K562 (cell line): ENCODE results near the gene MYO1D. TPM values are rescaled to one million over a fixed set of nuclear protein-coding genes. Genes with fewer than 3 reads are reported as not detected.

Experiments
- ATAC-seq: fragments of 200-7000 bp; cut with Tn5 transposase; 3 replicates; pipeline ENCODE4 v1.9.1; 2020; ENCODE audit warnings: moderate library complexity
- BruUV-seq: library from RNA; stranded (reverse); fragments of 400-500 nt; replicated peaks from 2 replicates; lab custom pipeline; 2021; lab: Mats Ljungman, UMichigan
- CTCF ChIA-PET: fragments of 300-600 bp; formaldehyde crosslinking; extraction: SDS; loops from one replicate; lab custom pipeline; 2021; ENCODE audit warnings: low intra/inter-chr PET ratio; lab: Yijun Ruan, JAX
- POLR2A ChIA-PET: fragments of 300-600, 350-650 bp; sonication (Branson Sonifier 250); formaldehyde crosslinking; extraction: SDS; loops from one replicate; lab custom pipeline; 2021; ENCODE audit warnings: antibody characterized with exemption, inconsistent platforms; lab: Yijun Ruan, JAX
- DNase-seq, 4 experiments: peaks; one replicate each; pipeline versions ENCODE4 v3.0.0 to v3.0.0-alpha.2; 2011 to 2018; ENCODE audit warnings: low spot score in 3 of 4, mixed read lengths in 3 of 4; ENCODE audit errors: extremely low read depth in 1 of 4
- FAIRE-seq: peaks from 2 replicates; lab custom pipeline; 2011; peaks lifted over from hg19 to GRCh38; lab: Jason Lieb, UNC
- H2AFZ ChIP-seq: 2 replicates; pipeline ENCODE4 v1.6.0; 2011; ENCODE audit warnings: low read depth, low read length, control low read depth, inconsistent platforms
- H3K27ac ChIP-seq: fragments of 200-600 bp; 3 replicates; pipeline ENCODE4 v1.8.0; 2011; ENCODE audit warnings: low read depth, mild to moderate bottlenecking, control low read depth, inconsistent platforms, low read length, moderate library complexity, mixed read lengths; ENCODE audit errors: extremely low read depth
- H3K27me3 ChIP-seq, 2 experiments: fragments of 300-600 bp in 1 of 2; 2 replicates in 1 of 2; 3 replicates in 1 of 2; pipeline versions ENCODE4 v1.6.0 to v1.8.0; 2011; ENCODE audit warnings: inconsistent platforms in 2 of 2, low read length in 2 of 2, mild to moderate bottlenecking in 1 of 2, mixed read lengths in 1 of 2, moderate library complexity in 1 of 2; ENCODE audit not compliant: control insufficient read depth in 2 of 2, insufficient read depth in 2 of 2
- H3K36me3 ChIP-seq: fragments of 300-600 bp; 3 replicates; pipeline ENCODE4 v1.8.0; 2011; ENCODE audit warnings: mild to moderate bottlenecking, low read length, inconsistent platforms; ENCODE audit not compliant: control insufficient read depth, insufficient read depth
- H3K4me1 ChIP-seq, 2 experiments: fragments of 200-600 bp in 1 of 2; replicated peaks in 1 of 2; 2 replicates in 1 of 2; 3 replicates in 1 of 2; pipeline versions ENCODE4 v1.5.1 to v1.8.0; 2011; ENCODE audit warnings: inconsistent platforms in 2 of 2, low read length in 2 of 2, mild to moderate bottlenecking in 1 of 2, mixed read lengths in 1 of 2, moderate library complexity in 1 of 2; ENCODE audit not compliant: control insufficient read depth in 2 of 2, insufficient read depth in 2 of 2
- H3K4me2 ChIP-seq: 2 replicates; pipeline ENCODE4 v1.6.1; 2011; ENCODE audit warnings: low read length, control low read depth, inconsistent platforms, mixed read lengths; ENCODE audit not compliant: insufficient read depth
- H3K4me3 ChIP-seq: fragments of 200-600 bp; sonication (generic), shearing (Covaris generic); 2 replicates; pipeline ENCODE4 v1.5.1; 2016; ENCODE audit warnings: control low read depth, inconsistent platforms
- H3K79me2 ChIP-seq: fragments of 200-600 bp; 3 replicates; pipeline ENCODE4 v1.8.0; 2011; ENCODE audit warnings: low read length, inconsistent platforms; ENCODE audit not compliant: control insufficient read depth, insufficient read depth
- H3K9ac ChIP-seq, 2 experiments: 2 replicates each; pipeline versions ENCODE4 v1.6.0 to v1.6.1; 2011; ENCODE audit warnings: low read depth in 2 of 2, low read length in 2 of 2, control low read depth in 1 of 2, inconsistent platforms in 1 of 2, mild to moderate bottlenecking in 1 of 2, mixed read lengths in 1 of 2; ENCODE audit not compliant: insufficient read depth in 1 of 2
- H3K9me1 ChIP-seq: one replicate; pipeline ENCODE4 v1.6.0; 2011; ENCODE audit warnings: inconsistent platforms, mild to moderate bottlenecking, low read length, moderate library complexity; ENCODE audit not compliant: control insufficient read depth, insufficient read depth
- H3K9me3 ChIP-seq: replicated peaks from 2 replicates; pipeline ENCODE4 v1.5.1; 2011; ENCODE audit warnings: low read depth, low read length, inconsistent platforms; ENCODE audit not compliant: control insufficient read depth, insufficient read depth
- H4K20me1 ChIP-seq: replicated peaks from 2 replicates; pipeline ENCODE4 v1.6.1; 2011; ENCODE audit warnings: low read length, inconsistent platforms, mixed read lengths; ENCODE audit not compliant: control insufficient read depth, insufficient read depth
- ELK1 ChIP-seq: sonication (generic); formaldehyde crosslinking; IDR thresholded peaks from 2 replicates; pipeline ENCODE4 v1.8.1; 2022; ENCODE audit warnings: missing genetic modification reagents
- FOXO4 ChIP-seq: fragments of 450-650 bp; formaldehyde crosslinking; IDR thresholded peaks from 2 replicates; pipeline ENCODE4 v1.4.0; 2020; ENCODE audit warnings: mild to moderate bottlenecking, moderate library complexity
- GTF2B ChIP-seq: IDR thresholded peaks from 2 replicates; pipeline ENCODE4 v1.6.1; 2011; ENCODE audit not compliant: insufficient read length; ENCODE audit errors: extremely low read depth
- TAL1 ChIP-seq: fragments of 450-650 bp; IDR thresholded peaks from 2 replicates; pipeline ENCODE4 v1.6.1; 2016; ENCODE audit warnings: mild to moderate bottlenecking
- ZBTB12 ChIP-seq: fragments of 250-450 bp; sonication (Bioruptor Pico); IDR thresholded peaks from 2 replicates; pipeline ENCODE4 v1.4.0; 2020
- ZFP30 ChIP-seq: fragments of 250-450 bp; sonication (Bioruptor Pico); IDR thresholded peaks from 2 replicates; pipeline ENCODE4 v1.8.0; 2022; ENCODE audit warnings: moderate library complexity, mild to moderate bottlenecking, inconsistent platforms, borderline replicate concordance
- WGBS: fragments of 100-300 bp; shearing (Covaris generic); methylation state at CpG from one replicate; pipeline ENCODE4 v1.1.6; 2016; ENCODE audit warnings: low coverage, mixed read lengths; ENCODE audit not compliant: insufficient coverage; ENCODE audit errors: missing lambda C conversion rate; 5-methylcytosine and 5-hydroxymethylcytosine counted together
- in situ Hi-C: fragments of 300-500 bp; cut with MboI; formaldehyde crosslinking; loops from 4 replicates; pipeline ENCODE4 v1.15.0; 2018; ENCODE audit warnings: inconsistent platforms, mixed read lengths
- intact Hi-C: fragments of 100-400 bp; cut with micrococcal nuclease; formaldehyde crosslinking; loops from 2 replicates; pipeline ENCODE4 v1.14.2; 2022
- polyA plus RNA-seq, 8 experiments: library from polyadenylated mRNA; depleted of rRNA in 4 of 8; stranded (reverse) in 5 of 8; unstranded in 3 of 8; fragments of >200 nt; fragmentation: Nextera tagmentation in 2 of 8; fragmentation: Illumina TruSeq in 1 of 8; extraction: Ambion mirVana in 2 of 8; extraction: Trizol in 1 of 8; gene quantifications; 2 replicates each; pipeline versions ENCODE4 v1.2.1 to v1.2.3, GENCODE V29; 2011 to 2014; ENCODE audit warnings: inconsistent platforms in 1 of 8, missing spikeins in 1 of 8
- total RNA-seq, 7 experiments: library from RNA; depleted of rRNA in 6 of 7; stranded (reverse); fragments of >200 nt in 6 of 7; fragmentation: Illumina TruSeq in 2 of 7; extraction: Trizol in 2 of 7; gene quantifications; 2 replicates each; pipeline versions ENCODE4 v1.2.1 to v1.2.3, GENCODE V29; 2011 to 2021; ENCODE audit warnings: low replicate concordance in 1 of 7

Gene MYO1D
- total and polyA plus RNA-seq, 9 of the 15 experiments (the other 6 are each of a cell fraction or from before 2014, with no cell fraction given) = 2.1 to 71.2 (median 45.4) TPM

- TF ChIP-seq ELK1 (CRISPR knock-in tag) = no peak
Measured at GRCh38 chr17:32759476-32759875, 117.4 kb downstream of the MYO1D start (continued).

- peak; percentile 44 for FAIRE-seq
- Histone ChIP-seq H2AFZ (no peak overlapping the region), H3K36me3 (peaks cover 27% of the 10 kb centered on the region; the same call in 2 of the 3 replicates), H3K4me2 (no peak overlapping the region), H3K9me3 (no peaks in the 10 kb centered on the region), H3K4me3 (no peak overlapping the region), H3K27ac (no peak overlapping the region), H4K20me1 (no peaks in the 10 kb centered on the region), H3K9me1 (no peaks in the 10 kb centered on the region), H3K4me1 (no peaks in the 10 kb centered on the region), H3K27me3 (no peaks in the 10 kb centered on the region), H3K79me2 (no peaks in the 10 kb centered on the region), H3K9ac (no peak overlapping the region)
- ChIA-PET POLR2A (no interaction called here), CTCF (no interaction called here)
- in situ Hi-C loops = no loop called here
- BruUV-seq = no TSS peak
- no peak for ATAC-seq
- no peak for DNase-seq
- TF ChIP-seq FOXO4 (CRISPR knock-in tag) (no peak), GTF2B (no peak), ZFP30 (CRISPR knock-in tag) (no peak), ELK1 (CRISPR knock-in tag) (no peak), ZBTB12 (no peak), TAL1 (no peak)
- intact Hi-C loops = loop anchor here (10.0 kb wide), 1 partner anchor 503 kb away; no protein-coding TSS in a partner anchor
- 69% methylated on average over 1 of the region's 1 CpG for WGBS
Measured at GRCh38 chr17:32757963-32758362, 119.0 kb downstream of the MYO1D start.
